KOPT-K1 (cell line): Measurements from ENCODE around the gene SF3B1.
"Not testable (repeated sequence)": the region's sequence is repeated elsewhere in the genome, so short reads cannot be mapped to it uniquely, and the experiment has no call there.

Experiments used
- H3K27ac ChIP-seq: fragments of 200-600 bp; sonication (generic); 2 replicates; pipeline ENCODE4 v1.5.1; 2016; ENCODE audit warnings: antibody characterized with exemption, mild to moderate bottlenecking, low read depth, low read length; ENCODE audit not compliant: poor library complexity, severe bottlenecking
- H3K36me3 ChIP-seq: fragments of 200-600 bp; sonication (generic); 2 replicates; pipeline ENCODE4 v1.5.1; 2017; ENCODE audit warnings: antibody characterized with exemption, mild to moderate bottlenecking, low read length, moderate library complexity; ENCODE audit not compliant: insufficient read depth
- H3K9me3 ChIP-seq: fragments of 200-600 bp; sonication (generic); 2 replicates; pipeline ENCODE4 v1.5.1; 2017; ENCODE audit warnings: antibody characterized with exemption, low read length, mild to moderate bottlenecking; ENCODE audit not compliant: insufficient read depth, poor library complexity, severe bottlenecking

The SF3B1 gene

DNA sequence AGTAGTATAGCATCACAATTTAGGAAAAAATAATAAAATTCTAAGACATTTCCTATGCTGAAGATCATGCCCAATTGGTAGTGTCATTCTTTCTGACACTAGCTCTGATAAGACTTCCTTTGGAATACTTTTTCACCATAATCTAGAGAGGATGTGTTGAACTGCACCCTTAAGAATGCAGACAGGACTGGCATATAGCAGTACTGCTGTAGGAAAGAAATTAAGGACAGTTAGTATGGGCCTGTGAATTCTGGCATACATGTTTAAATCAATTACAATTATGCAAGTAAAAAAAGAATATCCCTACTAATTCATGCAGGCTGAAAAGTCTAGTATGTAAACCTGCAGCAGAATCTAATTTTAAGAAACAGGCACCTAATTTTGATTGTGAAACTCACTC is 15.4 kb downstream of the SF3B1 start:
- Histone ChIP-seq H3K9me3 (no peaks in the 10 kb centered on the region), H3K27ac (no peak overlapping the region), H3K36me3 (peaks cover 99% of the 10 kb centered on the region)

DNA sequence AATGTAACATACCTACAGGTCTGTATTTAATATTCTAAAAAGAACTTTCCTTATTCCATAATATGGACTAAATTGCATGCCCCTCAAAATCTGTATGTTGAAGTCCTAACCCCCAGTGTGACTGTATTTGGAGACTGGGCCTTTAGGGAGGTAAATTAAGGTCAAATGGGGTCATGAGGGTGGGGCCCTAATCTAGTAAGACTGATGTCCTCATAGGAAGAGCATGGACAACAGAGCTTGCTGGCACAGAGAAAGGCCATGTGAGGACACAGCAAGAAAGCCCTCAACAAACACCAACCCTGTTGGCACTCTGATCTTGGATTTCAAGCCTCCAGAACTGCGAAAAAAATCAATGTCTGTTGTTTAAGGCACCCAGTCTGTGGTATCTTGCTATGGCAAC is 18.6 kb downstream of the SF3B1 start:
- H3K36me3 ChIP-seq, result peaks cover 100% of the 10 kb centered on the region
- H3K9me3 ChIP-seq, result no peaks in the 10 kb centered on the region
- no peak overlapping the region for H3K27ac ChIP-seq

DNA sequence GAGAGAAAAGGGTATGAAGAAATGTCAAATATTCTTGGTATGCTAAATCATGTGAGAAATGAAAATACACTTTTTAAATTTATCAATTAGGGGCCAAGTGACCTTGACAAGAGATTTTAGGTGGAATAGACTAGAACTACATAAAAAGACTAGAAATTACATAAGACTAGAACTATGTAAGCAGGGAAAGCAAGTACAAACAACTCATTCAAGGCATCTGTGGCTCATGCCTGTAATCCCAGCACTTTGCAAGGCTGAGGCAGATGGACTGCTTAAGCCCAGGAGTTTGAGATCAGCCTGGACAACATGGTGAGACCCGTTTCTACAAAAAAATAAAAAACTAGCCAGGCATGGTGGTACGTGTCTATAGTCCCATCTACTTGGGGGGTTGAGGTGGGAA is 20.3 kb downstream of the SF3B1 start:
- H3K36me3 ChIP-seq, result peaks cover 100% of the 10 kb centered on the region
- H3K27ac ChIP-seq, result no peak overlapping the region
- H3K9me3 ChIP-seq, result no peaks in the 10 kb centered on the region

DNA sequence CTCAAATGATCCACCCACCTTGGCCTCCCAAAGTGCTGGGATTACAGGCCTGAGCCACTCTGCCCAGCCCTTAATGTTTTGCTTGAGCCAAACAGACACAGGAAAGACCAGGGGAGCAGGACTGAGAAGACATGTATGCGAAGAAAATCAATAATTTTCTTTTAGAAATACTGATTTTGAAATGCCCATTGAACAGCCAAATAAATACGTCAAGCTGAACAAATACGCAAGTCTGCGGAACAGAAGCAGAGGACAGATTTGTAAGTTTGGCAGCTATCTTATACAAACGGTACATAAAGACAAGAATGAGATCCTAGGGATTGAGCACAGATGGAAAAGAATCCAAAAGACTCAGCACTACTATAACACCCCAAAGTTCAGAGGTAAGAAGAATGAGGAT is 20.8 kb downstream of the SF3B1 start:
- H3K36me3 ChIP-seq, result peaks cover 100% of the 10 kb centered on the region
- no peak overlapping the region for H3K27ac ChIP-seq
- H3K9me3 ChIP-seq, result no peaks in the 10 kb centered on the region

DNA sequence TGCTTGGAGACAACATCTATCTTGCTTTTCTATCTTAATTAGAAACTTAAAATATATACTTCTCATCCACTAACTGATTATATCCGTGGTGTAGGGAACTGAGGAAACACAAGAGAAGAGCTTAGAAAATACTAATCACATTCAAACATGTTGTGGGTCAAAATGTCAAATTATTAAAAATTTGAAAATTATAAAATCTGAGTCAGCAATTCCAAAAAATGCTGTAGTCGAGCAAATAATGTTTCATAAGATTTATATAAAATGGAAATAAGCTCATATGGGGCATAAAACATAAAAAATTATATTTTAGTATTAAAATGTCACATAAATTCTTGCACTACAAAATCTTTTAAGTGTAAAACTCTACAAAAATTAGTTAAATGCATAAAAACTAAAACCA is 29.2 kb downstream of the SF3B1 start:
- H3K36me3 ChIP-seq, result peaks cover 100% of the 10 kb centered on the region
- no peak overlapping the region for H3K27ac ChIP-seq
- H3K9me3 ChIP-seq, result no peaks in the 10 kb centered on the region

DNA sequence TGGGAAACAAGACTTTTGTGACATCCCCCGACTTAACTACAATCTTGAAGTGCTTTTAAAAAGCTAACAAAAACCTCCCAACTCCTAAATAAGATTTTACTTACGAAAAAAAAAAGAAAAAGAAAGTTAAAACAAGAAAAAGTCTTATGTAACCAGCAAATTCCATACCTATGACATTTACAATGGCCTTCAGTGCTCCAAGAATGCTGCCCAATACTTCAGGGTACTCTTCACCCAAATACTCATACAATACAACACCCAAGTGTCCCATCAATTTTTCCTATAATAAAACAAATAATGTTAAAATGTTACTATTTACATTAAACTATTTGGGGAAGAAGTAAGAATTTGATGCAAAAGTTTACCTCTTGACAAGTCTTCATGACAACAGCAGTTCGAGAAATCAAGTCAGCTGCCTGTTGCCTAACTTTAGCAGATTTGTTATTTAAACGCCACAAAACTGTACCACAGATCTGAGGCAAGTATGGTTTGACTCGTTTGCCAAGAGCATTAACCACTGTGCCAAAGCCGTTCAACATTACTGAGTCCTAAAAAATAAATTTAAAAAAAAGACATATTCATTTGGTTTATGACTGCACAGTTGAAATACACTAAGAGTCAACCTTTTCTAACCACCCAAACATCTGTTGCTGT is 34.8 kb downstream of the SF3B1 start:
- Histone ChIP-seq H3K27ac (no peak overlapping the region), H3K9me3 (no peaks in the 10 kb centered on the region), H3K36me3 (peaks cover 100% of the 10 kb centered on the region)

DNA sequence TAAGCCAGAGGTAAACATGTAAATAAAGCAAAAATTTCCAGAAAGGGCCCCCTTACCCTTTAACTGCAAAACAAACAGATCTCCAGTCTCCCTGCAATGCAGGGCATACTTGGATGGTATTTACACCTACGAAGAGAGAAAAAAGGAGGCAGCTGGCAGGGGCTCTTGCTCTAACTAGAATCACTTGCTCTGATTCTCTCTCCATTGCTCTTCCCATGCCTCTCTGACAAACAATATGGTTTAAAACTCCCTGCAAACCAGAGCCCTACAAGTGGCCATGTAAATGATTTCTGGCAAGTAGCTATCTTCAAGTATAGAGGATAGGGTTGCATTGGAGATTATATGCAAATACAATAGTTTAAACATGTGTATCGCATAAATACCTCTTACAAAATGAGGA is 35.9 kb downstream of the SF3B1 start:
- peaks cover 100% of the 10 kb centered on the region for H3K36me3 ChIP-seq

DNA sequence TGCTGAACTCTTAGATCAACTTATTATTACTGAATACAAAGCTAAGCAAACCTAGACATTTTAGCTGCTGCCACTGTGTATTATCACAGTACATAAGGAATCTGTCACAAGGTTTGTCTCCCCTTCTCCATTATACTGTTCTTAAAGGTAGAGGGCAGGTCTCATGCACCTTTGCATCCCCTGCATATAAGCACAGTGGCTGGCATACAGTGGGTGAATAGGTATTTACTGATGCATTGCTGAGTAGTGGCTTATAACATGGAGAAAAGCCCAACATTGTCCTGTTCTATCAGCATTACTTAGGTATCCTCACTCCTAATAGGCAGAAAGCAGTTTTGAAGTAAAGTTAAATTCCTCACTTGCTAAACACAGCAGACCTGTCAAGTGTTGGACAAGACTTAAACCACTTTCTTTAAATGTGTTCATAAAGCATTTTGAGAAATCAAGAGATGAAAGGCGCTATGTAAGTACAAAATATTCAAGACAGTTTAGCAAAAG is 43.6 kb downstream of the SF3B1 start:
- peaks cover 69% of the 10 kb centered on the region for H3K36me3 ChIP-seq

More for the DNA sequence above, 35.9 kb downstream of the SF3B1 start:
- no peaks in the 10 kb centered on the region for H3K9me3 ChIP-seq
- H3K27ac ChIP-seq, result no peak overlapping the region

DNA sequence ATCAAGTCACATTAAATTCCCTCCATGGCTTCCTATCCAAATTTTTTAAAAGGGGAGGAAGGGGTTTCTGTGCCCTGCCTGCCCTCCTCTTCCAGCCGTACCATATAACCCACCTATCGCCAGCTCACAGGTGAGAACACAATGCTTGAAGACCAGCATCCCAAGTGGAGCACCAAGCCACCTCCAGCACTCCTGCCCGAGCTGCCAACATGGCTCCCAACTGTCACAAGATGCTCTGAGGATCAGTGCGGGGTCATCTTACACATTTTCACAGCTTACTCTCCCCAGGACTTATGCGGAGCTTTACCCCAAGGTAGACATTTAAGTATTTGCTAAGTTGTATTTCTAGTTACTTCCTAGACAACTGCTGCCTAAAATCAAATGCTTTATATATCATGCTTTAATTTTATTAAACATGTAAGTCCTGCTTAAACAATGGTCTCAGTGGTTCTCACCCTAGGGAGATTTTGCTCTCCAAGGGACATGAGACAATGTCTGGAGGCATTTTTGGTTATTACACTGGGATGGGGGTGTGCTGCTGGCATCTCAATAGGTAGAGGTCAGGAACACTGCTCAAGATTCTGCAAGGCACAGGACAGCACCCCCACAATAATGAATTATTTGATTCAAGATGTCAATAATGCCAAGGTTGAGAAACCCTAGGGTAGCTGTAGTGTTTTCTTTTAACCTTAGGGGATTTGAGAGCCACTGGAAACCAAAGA is 45.8 kb downstream of the SF3B1 start:
- no peak overlapping the region for H3K27ac ChIP-seq
- peaks cover 47% of the 10 kb centered on the region for H3K36me3 ChIP-seq
- no peaks in the 10 kb centered on the region for H3K9me3 ChIP-seq

More for the DNA sequence above, 43.6 kb downstream of the SF3B1 start:
- Histone ChIP-seq H3K27ac (no peak overlapping the region), H3K9me3 (no peaks in the 10 kb centered on the region)

DNA sequence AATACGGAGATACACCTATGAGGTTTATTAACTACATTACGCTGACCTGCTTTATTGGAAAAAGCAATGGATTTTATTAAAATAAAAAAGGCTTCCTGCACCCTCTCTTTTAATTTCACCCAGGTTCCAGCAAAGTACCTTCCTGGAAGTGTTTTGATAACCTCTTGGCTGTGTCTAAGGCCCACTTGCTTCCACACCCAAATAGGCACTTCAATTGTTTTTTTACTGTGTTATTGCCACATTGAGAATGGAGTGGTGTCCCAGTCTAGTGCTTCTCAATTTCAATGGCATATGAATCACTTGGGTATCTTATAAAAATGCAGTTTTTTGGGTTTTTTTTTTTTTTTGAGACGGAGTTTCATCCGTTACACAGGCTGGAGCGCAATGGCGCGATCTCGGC is 47.6 kb downstream of the SF3B1 start:
- no peaks in the 10 kb centered on the region for H3K9me3 ChIP-seq
- H3K36me3 ChIP-seq, result peaks cover 28% of the 10 kb centered on the region
- no peak overlapping the region for H3K27ac ChIP-seq

DNA sequence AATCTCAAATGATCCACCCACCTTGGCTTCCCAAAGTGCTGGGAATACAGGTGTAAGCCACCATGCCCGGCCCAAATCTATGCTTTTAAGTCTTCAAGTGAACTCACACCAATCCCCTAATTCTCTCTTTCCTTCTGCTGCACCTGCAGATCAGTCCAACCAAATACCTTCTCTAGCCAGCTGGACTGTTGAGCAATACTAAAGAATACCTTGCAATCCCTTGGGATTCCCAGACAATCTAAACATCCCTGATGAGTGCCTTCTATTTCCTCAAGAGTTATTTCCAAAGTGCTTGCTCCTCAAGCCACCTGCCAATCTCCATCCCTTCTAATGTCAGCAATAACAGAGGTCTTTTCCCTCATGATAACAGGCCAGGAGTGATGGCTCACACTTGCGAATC is 48.6 kb downstream of the SF3B1 start:
- Histone ChIP-seq H3K27ac (no peak overlapping the region), H3K9me3 (no peaks in the 10 kb centered on the region), H3K36me3 (peaks cover 19% of the 10 kb centered on the region)

DNA sequence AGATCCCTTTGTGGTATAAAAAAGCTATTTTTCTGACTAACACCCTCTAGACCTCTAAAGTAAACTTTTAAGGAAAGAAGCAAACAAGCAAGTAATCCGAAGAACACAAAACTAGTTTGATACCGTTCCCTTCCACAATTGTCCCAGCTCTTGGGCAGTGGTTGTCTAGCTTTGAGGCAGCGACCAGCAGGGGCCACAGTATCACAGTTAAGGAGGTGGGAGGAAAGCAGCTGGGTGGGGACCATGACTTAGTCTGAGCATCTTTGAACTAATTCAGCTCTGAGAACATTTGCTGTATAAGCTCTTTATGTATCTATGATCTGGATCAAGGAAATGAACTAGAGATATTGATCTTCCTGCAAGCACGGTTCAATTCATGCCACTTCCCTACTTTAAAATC is 51.0 kb downstream of the SF3B1 start:
- no peaks in the 10 kb centered on the region for H3K9me3 ChIP-seq
- no peaks in the 10 kb centered on the region for H3K36me3 ChIP-seq
- H3K27ac ChIP-seq, result no peak overlapping the region

DNA sequence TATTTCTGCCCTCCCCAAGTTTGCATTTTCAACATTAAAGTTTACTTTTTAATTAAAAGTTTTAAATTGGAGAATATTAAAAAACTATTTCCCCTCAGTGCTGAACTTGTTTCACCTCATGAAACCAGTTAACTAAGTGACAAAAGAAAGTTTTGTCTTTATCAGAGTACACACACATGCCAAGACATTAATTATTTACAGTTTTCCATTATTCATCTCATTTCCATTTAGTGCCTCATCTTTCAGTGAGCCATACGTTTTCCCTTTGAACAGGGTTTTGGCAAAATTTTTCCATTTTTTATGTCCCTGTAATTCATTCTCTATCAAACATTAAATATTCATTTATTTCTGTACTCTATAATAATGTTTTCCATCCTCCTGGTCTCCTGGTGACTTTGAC is 53.2 kb downstream of the SF3B1 start:
- H3K9me3 ChIP-seq, result no peaks in the 10 kb centered on the region
- H3K36me3 ChIP-seq, result no peaks in the 10 kb centered on the region
- no peak overlapping the region for H3K27ac ChIP-seq

DNA sequence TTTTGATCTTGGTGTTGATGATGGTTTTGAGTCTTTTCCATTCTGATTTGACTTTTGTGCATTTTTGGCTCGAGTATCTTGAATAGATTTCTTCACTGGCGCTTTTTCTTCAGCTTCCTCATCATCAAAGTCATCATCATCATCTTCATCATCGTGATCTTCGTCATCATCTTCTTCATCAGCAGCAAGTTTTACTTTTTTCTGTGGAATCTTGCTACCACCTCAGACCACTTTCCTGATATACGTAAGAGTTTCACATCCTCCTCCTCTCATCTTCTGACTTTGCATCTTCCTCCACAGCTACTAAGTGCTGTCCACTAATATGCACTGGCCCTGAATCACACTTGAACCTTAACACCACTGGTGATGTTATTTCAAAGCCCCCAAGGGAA is 54.9 kb downstream of the SF3B1 start:
- H3K27ac ChIP-seq, H3K36me3 ChIP-seq, H3K9me3 ChIP-seq: not testable (repeated sequence)

DNA sequence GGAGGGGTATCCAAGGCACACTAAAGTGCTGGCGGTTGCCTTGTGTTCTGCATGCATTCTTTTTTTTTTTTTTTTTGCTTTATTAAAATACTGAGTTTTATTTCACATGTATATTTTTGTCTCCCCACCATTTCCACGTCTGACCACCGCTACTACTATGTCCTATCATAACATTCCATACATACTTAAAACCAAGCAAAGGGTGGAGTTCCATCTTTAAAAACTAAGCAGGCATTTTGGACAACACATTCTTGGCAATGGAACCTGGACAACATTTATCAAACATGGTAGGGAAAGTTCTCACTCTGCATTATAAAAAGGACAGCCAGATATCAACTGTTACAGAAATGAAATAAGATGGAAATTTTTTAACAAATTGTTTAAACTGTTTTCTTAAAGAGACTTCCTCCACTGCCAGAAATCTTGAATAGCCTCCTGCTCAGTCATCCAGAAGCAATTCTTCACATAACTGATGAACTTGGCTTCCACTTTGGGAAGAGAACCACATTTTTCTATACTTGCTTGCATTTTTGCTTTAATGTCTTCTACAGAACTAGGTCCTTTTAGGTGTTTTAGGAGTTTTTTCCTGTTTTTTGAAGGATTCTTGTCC is 55.4 kb downstream of the SF3B1 start:
- H3K9me3 ChIP-seq, H3K27ac ChIP-seq, H3K36me3 ChIP-seq: not testable (repeated sequence)
